Upper lobe of left lung (tissue), 6 donors: Measurements from ENCODE around the gene KRAS. TPM values are rescaled to one million over a fixed set of nuclear protein-coding genes. Genes with fewer than 3 reads are reported as not detected.

Experiments used
- ATAC-seq, 2 donors: fragments of 200-7000 bp; cut with Tn5 transposase; one replicate each; pipeline ENCODE4 v1.9.1; 2022; ENCODE audit warnings: mild to moderate bottlenecking in 2 of 2, moderate library complexity in 2 of 2; ENCODE audit not compliant: low FRiP score in 2 of 2
- DNase-seq, 2 donors: peaks; one replicate each; pipeline ENCODE4 v3.0.0-alpha.2; 2019 to 2020
- H3K27ac ChIP-seq, 4 donors: fragments of 200-600 bp; sonication (generic); one replicate each; pipeline ENCODE4 v1.5.1; 2016 to 2019
- H3K27me3 ChIP-seq, 4 donors: fragments of 200-600 bp; sonication (generic); one replicate each; pipeline ENCODE4 v1.5.1; 2017 to 2019
- H3K36me3 ChIP-seq, 4 donors: fragments of 200-600 bp; sonication (generic); one replicate each; pipeline ENCODE4 v1.5.1; 2016 to 2019
- H3K4me1 ChIP-seq, 4 donors: fragments of 200-600 bp; sonication (generic); one replicate each; pipeline ENCODE4 v1.5.1; 2018 to 2019
- H3K4me3 ChIP-seq, 4 donors: fragments of 200-600 bp; sonication (generic); one replicate each; pipeline ENCODE4 v1.5.1; 2017 to 2019; ENCODE audit warnings: mild to moderate bottlenecking in 2 of 4, moderate library complexity in 1 of 4
- H3K9me3 ChIP-seq, 4 donors: fragments of 200-600 bp; sonication (generic); one replicate each; pipeline ENCODE4 v1.5.1; 2018 to 2019
- CTCF ChIP-seq, 6 experiments: fragments of 450-650 bp in 4 of 6; fragments of 200-600 bp in 2 of 6; sonication (generic) in 2 of 6; IDR thresholded peaks; one replicate each; pipeline ENCODE4 v1.5.1; 2016 to 2019; ENCODE audit warnings: antibody characterized with exemption in 6 of 6
- EP300 ChIP-seq, 4 donors: sonication (generic); formaldehyde crosslinking; IDR thresholded peaks; one replicate each; pipeline ENCODE4 v1.5.1; 2017; ENCODE audit warnings: antibody characterized with exemption in 4 of 4, control low read depth in 2 of 4
- POLR2A ChIP-seq, 4 donors: fragments of 450-650 bp; IDR thresholded peaks; one replicate each; pipeline ENCODE4 v1.5.1; 2016 to 2017; ENCODE audit warnings: antibody characterized with exemption in 4 of 4, mild to moderate bottlenecking in 2 of 4
- POLR2AphosphoS5 ChIP-seq, 2 donors: sonication (generic); formaldehyde crosslinking; IDR thresholded peaks; one replicate each; pipeline ENCODE4 v1.5.1; 2017; ENCODE audit warnings: antibody characterized with exemption in 2 of 2
- WGBS, 2 donors: methylation state at CpG; one replicate each; pipeline ENCODE4 v1.1.5; 2017 to 2018; 5-methylcytosine and 5-hydroxymethylcytosine counted together
- total RNA-seq, 6 donors: library from RNA; depleted of rRNA in 4 of 6; stranded (reverse); fragments of >200 nt in 4 of 6; gene quantifications; one replicate each; pipeline versions ENCODE4 v1.1.0 to v1.2.1, GENCODE V29; 2016 to 2021
- donor health status: DM: no; HTN: no; CAD: no; lungs with moderate emphysema.
- donor health status: DM: no; HTN: yes; CAD: no; lungs with severe emphysema.

The KRAS gene
- total RNA-seq, 6 donors from 2014 or later, result 10.4 to 32.9 (median 20.6) TPM

GRCh38 chr12:25287610-25288009 is 36.9 kb upstream of the KRAS start:
- H3K27ac ChIP-seq, result no peak overlapping the region
- peaks cover 0 to 3% (median 0%) of the 10 kb centered on the region in 4 donors for H3K9me3 ChIP-seq
- WGBS, 2 donors, result 83 to 95% methylated on average over 2 of the region's 2 CpGs
- H3K4me1 ChIP-seq, result no peaks in the 10 kb centered on the region
- DNase-seq, result no peak
- H3K36me3 ChIP-seq, result no peaks in the 10 kb centered on the region
- H3K27me3 ChIP-seq, result no peaks in the 10 kb centered on the region
- H3K4me3 ChIP-seq, result no peak overlapping the region
- no peak for ATAC-seq
- no peak for TF ChIP-seq POLR2AphosphoS5 (IDR thresholded peaks at IDR 0.05)
- TF ChIP-seq EP300 (IDR thresholded peaks at IDR 0.05), result no peak
- TF ChIP-seq POLR2A (IDR thresholded peaks at IDR 0.05), result no peak
- TF ChIP-seq CTCF (IDR thresholded peaks at IDR 0.05), result no peak

DNA sequence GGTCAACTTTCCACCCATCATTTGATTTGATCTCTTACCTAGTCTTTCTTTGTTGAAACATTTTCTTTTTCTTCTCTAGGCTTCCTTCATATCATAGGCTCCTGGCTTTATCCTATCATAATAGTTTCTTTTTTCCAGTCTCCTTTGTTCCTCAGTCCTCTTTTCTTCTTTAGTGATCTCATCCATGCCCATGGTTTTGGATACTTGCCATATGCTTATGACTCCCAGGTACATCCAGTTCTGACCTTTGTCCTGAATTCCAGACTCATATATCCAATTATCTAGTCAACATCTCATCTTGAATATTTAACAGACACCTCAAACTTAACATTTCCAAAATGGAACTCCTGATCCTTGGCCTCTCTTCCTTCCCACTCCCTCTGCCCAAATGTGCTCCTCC is 36.1 kb upstream of the KRAS start:
- no peaks in the 10 kb centered on the region for H3K27me3 ChIP-seq
- TF ChIP-seq CTCF (IDR thresholded peaks at IDR 0.05) (no peak), POLR2AphosphoS5 (IDR thresholded peaks at IDR 0.05) (no peak), EP300 (IDR thresholded peaks at IDR 0.05) (no peak), POLR2A (IDR thresholded peaks at IDR 0.05) (no peak)
- ATAC-seq (no peak), DNase-seq (no peak)
- H3K4me3 ChIP-seq, result no peak overlapping the region
- peaks cover 0 to 3% (median 0%) of the 10 kb centered on the region in 4 donors for H3K9me3 ChIP-seq
- no peaks in the 10 kb centered on the region for H3K36me3 ChIP-seq
- no peaks in the 10 kb centered on the region for H3K4me1 ChIP-seq
- no peak overlapping the region for H3K27ac ChIP-seq

DNA sequence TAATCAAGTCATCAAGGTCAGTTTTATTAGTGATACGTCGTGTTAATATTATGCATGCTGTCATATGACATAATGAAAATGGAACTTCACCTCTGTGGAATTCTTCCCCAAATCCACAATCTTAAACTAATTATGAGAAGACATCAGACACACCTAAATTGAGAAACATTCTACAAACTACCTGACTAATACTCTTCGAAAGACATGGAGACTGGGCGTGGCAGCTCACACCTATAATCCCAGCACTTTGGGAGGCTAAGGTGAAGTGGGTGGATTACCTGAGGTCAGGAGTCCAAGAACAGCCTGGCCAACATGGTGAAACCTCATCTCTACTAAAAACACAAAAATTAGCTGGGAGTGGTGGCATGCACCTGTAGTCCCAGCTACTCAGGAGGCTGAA is 33.3 kb upstream of the KRAS start:
- ATAC-seq (no peak), DNase-seq (no peak)
- TF ChIP-seq POLR2A (IDR thresholded peaks at IDR 0.05) (no peak), CTCF (IDR thresholded peaks at IDR 0.05) (no peak), POLR2AphosphoS5 (IDR thresholded peaks at IDR 0.05) (no peak), EP300 (IDR thresholded peaks at IDR 0.05) (no peak)
- no peaks in the 10 kb centered on the region for H3K27me3 ChIP-seq
- no peaks in the 10 kb centered on the region for H3K9me3 ChIP-seq
- H3K36me3 ChIP-seq, result no peaks in the 10 kb centered on the region
- WGBS, 2 donors, result 90 to 97% methylated on average over 4 of the region's 4 CpGs
- no peaks in the 10 kb centered on the region for H3K4me1 ChIP-seq
- H3K4me3 ChIP-seq, result no peak overlapping the region
- H3K27ac ChIP-seq, result no peak overlapping the region

GRCh38 chr12:25283006-25283405 is 32.3 kb upstream of the KRAS start:
- DNase-seq, result no peak
- no peaks in the 10 kb centered on the region for H3K36me3 ChIP-seq
- no peak overlapping the region for H3K27ac ChIP-seq
- H3K9me3 ChIP-seq, result no peaks in the 10 kb centered on the region
- H3K27me3 ChIP-seq, result no peaks in the 10 kb centered on the region
- H3K4me1 ChIP-seq, result no peaks in the 10 kb centered on the region
- H3K4me3 ChIP-seq, result no peak overlapping the region
- no peak for ATAC-seq
- TF ChIP-seq CTCF (IDR thresholded peaks at IDR 0.05) (no peak), POLR2A (IDR thresholded peaks at IDR 0.05) (no peak), EP300 (IDR thresholded peaks at IDR 0.05) (no peak), POLR2AphosphoS5 (IDR thresholded peaks at IDR 0.05) (no peak)
- 67 to 72% methylated on average over 3 of the region's 3 CpGs for WGBS, 2 donors

- Histone ChIP-seq H3K9me3 (no peaks in the 10 kb centered on the region), H3K4me3 (no peak overlapping the region), H3K4me1 (peaks cover 0 to 6% (median 3%) of the 10 kb centered on the region in 4 donors), H3K36me3 (no peaks in the 10 kb centered on the region), H3K27ac (no peak overlapping the region), H3K27me3 (no peaks in the 10 kb centered on the region)
- DNase-seq, result no peak
- ATAC-seq, result no peak
- TF ChIP-seq POLR2AphosphoS5 (IDR thresholded peaks at IDR 0.05) (no peak), CTCF (IDR thresholded peaks at IDR 0.05) (no peak), POLR2A (IDR thresholded peaks at IDR 0.05) (no peak), EP300 (IDR thresholded peaks at IDR 0.05) (no peak)
Measured at GRCh38 chr12:25280082-25280481, 29.4 kb upstream of the KRAS start.
